ENCODE measurements around the gene NOXO1.

Gene NOXO1

GRCh38 chr16:1938316-1938715, 43.0 kb downstream of the NOXO1 start:
- no peak for DNase-seq

- no peak for DNase-seq
Measured at GRCh38 chr16:1936945-1937479, 44.3 kb downstream of the NOXO1 start.

GRCh38 chr16:1933097-1933661, 48.1 kb downstream of the NOXO1 start:
- DNase-seq = no peak

- no peak for DNase-seq
Measured at GRCh38 chr16:1932050-1933028, 48.9 kb downstream of the NOXO1 start.

GRCh38 chr16:1930338-1930720, 50.9 kb downstream of the NOXO1 start:
- DNase-seq = no peak

- DNase-seq = peak; percentile 94
Measured at GRCh38 chr16:1929578-1930337, 51.5 kb downstream of the NOXO1 start.

GRCh38 chr16:1929105-1929504, 52.2 kb downstream of the NOXO1 start:
- no peak for DNase-seq
